ENCODE results near the gene PRKG1.

DNA sequence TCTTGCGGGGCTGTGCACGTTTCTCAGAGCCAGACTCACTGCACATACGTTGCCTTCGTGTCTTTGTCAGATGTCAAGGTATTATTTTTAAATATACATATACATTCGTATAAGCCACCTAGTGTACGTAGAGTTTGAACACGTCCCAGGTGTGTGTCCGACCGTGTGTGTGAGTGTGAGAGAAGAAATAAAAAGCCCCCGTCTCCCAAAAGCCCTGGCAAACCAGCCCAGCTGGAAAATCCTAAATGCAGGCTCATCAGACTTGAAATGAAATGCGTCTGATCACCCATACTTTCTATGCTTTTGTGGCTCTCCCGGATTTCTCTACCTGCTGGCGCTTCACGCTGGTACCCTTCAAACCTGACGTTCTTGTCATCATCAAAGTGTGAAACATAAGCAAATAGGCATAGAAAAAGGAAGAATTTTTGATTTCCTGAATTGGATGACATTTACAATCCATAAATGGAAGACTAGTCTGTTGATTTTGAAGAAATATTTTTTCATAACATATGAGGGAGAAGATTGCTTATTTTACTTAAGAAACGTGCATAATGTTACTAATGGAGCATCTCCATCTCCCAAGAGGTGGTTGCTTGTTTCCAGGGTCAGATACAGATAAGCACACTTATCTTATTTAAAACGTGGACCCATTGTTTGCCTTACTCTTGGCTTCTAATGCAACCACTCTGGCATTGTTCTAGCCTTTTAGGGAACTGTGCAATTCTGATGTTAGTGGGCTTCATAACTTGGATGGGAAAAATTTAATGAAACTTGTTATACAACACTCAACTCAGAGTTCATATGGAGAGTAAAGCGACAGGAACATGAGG lies 971 bp downstream of the PRKG1 start:
- TF ChIP-seq, protein P1, sequence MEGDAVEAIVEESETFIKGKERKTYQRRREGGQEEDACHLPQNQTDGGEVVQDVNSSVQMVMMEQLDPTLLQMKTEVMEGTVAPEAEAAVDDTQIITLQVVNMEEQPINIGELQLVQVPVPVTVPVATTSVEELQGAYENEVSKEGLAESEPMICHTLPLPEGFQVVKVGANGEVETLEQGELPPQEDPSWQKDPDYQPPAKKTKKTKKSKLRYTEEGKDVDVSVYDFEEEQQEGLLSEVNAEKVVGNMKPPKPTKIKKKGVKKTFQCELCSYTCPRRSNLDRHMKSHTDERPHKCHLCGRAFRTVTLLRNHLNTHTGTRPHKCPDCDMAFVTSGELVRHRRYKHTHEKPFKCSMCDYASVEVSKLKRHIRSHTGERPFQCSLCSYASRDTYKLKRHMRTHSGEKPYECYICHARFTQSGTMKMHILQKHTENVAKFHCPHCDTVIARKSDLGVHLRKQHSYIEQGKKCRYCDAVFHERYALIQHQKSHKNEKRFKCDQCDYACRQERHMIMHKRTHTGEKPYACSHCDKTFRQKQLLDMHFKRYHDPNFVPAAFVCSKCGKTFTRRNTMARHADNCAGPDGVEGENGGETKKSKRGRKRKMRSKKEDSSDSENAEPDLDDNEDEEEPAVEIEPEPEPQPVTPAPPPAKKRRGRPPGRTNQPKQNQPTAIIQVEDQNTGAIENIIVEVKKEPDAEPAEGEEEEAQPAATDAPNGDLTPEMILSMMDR (IDR thresholded peaks at IDR 0.05): no peak
- TF ChIP-seq POLR2A (IDR thresholded peaks at IDR 0.05): no peak
